Fibroblast of lung (primary cell): Measurements from ENCODE around the gene IFNA21.

Experiments used
- CTCF ChIP-seq, 2 donors: IDR thresholded peaks in 1 of 2; conservative IDR thresholded peaks in 1 of 2; 1 replicate in 1 of 2; 2 replicates in 1 of 2; pipeline ENCODE4 v1.5.1; 2011 to 2012; ENCODE audit warnings: low read length in 2 of 2, control low read depth in 1 of 2, inconsistent platforms in 1 of 2, low read depth in 1 of 2, mild to moderate bottlenecking in 1 of 2
- EZH2 ChIP-seq: IDR thresholded peaks from 2 replicates; pipeline ENCODE4 v1.5.1; 2012; ENCODE audit warnings: low read length, control low read depth, mild to moderate bottlenecking; ENCODE audit errors: missing control alignments

- TF ChIP-seq CTCF (conservative IDR thresholded peaks at IDR 0.05 in 1 of 2, IDR thresholded peaks at IDR 0.05 in 1 of 2; ENCODE audit: low read depth in 1 of 2, low read length in 2 of 2) (no peak), EZH2 (no peak)
Observed at GRCh38 chr9:21205204-21205603, 38.7 kb upstream of the IFNA21 start.
